EL (cell line): ENCODE data around the gene TEAD2.

Experiments
- DNase-seq: peaks from one replicate; pipeline ENCODE4 v3.0.0-alpha.2; 2016

The TEAD2 gene

GRCh38 chr19:49362048-49362928 lies at the start of gene TEAD2:
TEAD2 (minus strand) TSS chr19:49362416; CDS start chr19:49360075, 2,341 bp downstream.
- peak; percentile 70 for DNase-seq

GRCh38 chr19:49411681-49412326 lies 49.6 kb upstream of the TEAD2 start:
- no peak for DNase-seq

GRCh38 chr19:49409441-49410029 lies 47.3 kb upstream of the TEAD2 start:
- no peak for DNase-seq

GRCh38 chr19:49408816-49409440 lies 46.7 kb upstream of the TEAD2 start:
- DNase-seq = peak; percentile 43

GRCh38 chr19:49407482-49408015 lies 45.3 kb upstream of the TEAD2 start:
- no peak for DNase-seq

GRCh38 chr19:49407079-49407478 lies 44.9 kb upstream of the TEAD2 start:
- DNase-seq = no peak

- no peak for DNase-seq
Observed at GRCh38 chr19:49403404-49404187, 41.4 kb upstream of the TEAD2 start.

- DNase-seq = peak; percentile 24
Observed at GRCh38 chr19:49400029-49400428, 37.8 kb upstream of the TEAD2 start.

GRCh38 chr19:49398931-49399330 lies 36.7 kb upstream of the TEAD2 start:
- DNase-seq = no peak

- DNase-seq = no peak
Observed at GRCh38 chr19:49398001-49398615, 35.9 kb upstream of the TEAD2 start.

- DNase-seq = no peak
Observed at GRCh38 chr19:49396738-49397505, 34.7 kb upstream of the TEAD2 start.

- DNase-seq = no peak
Observed at GRCh38 chr19:49395581-49396407, 33.6 kb upstream of the TEAD2 start.

- DNase-seq = no peak
Observed at GRCh38 chr19:49393881-49394280, 31.7 kb upstream of the TEAD2 start.

- peak; percentile 64 for DNase-seq
Observed at GRCh38 chr19:49391581-49392399, 29.6 kb upstream of the TEAD2 start.

- no peak for DNase-seq
Observed at GRCh38 chr19:49390929-49391359, 28.7 kb upstream of the TEAD2 start.

- DNase-seq = no peak
Observed at GRCh38 chr19:49390131-49390928, 28.1 kb upstream of the TEAD2 start.

- no peak for DNase-seq
Observed at GRCh38 chr19:49389406-49389805, 27.2 kb upstream of the TEAD2 start.

- DNase-seq = peak; percentile 15
Observed at GRCh38 chr19:49387936-49388372, 25.7 kb upstream of the TEAD2 start, which contains the start of gene KASH5. KASH5 (plus strand) TSS chr19:49388249; CDS start chr19:49390884, 2,635 bp downstream.
